PFSK-1 (cell line): ENCODE data around the gene ZNF530.

Source experiments
- POLR2AphosphoS5 ChIP-seq: IDR thresholded peaks from 2 replicates; pipeline ENCODE4 v1.6.1; 2012; ENCODE audit warnings: low read depth, mild to moderate bottlenecking, control low read depth, low read length, moderate library complexity
- REST ChIP-seq, 2 experiments: IDR thresholded peaks; 2 replicates each; pipeline versions ENCODE4 v1.6.1 to v1.8.0; 2011 to 2012; ENCODE audit warnings: low read depth in 2 of 2, low read length in 2 of 2, control low read depth in 1 of 2, inconsistent platforms in 1 of 2, mild to moderate bottlenecking in 1 of 2, moderate library complexity in 1 of 2; ENCODE audit not compliant: insufficient read depth in 1 of 2

GRCh38 chr19:57557659-57558058 lies 42.0 kb upstream of the ZNF530 start:
- no peak for TF ChIP-seq POLR2AphosphoS5
- TF ChIP-seq REST (IDR thresholded peaks at IDR 0.05; ENCODE audit: insufficient read depth in 1 of 2, low read depth in 2 of 2, low read length in 2 of 2): no peak
